B cell (primary cell): ENCODE measurements around the gene FNDC11.

ENCODE experiments used
- EZH2 ChIP-seq: IDR thresholded peaks from 2 replicates; pipeline ENCODE4 v1.6.1; 2012; ENCODE audit warnings: borderline replicate concordance, low read depth, mild to moderate bottlenecking, moderate library complexity, low read length; ENCODE audit not compliant: insufficient read depth, poor library complexity, severe bottlenecking
- TF ChIP-seq, protein P1 (sequence below): fragments of 200-600 bp; IDR thresholded peaks from one replicate; pipeline ENCODE4 v1.8.0; 2022; ENCODE audit warnings: antibody characterized with exemption, mild to moderate bottlenecking

DNA sequence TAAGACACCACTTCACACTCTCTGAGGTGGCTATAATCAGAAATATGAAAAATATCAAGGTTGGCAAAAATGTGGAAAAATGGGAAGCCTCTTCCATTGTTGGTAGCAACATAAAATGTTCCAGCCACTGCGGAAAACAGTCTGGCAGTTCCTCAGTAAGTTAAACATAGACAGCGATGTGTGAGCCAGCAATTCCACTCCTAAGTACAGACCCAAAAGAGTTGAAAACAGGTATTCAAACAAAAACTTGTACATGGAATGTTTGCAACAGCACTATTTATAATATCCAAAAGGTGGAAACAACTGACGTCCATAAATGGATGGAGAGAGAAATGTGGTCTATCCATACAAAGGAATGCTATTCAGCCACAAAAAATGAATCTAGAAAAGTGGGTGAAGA lies 40.8 kb upstream of the FNDC11 start:
- TF ChIP-seq, protein P1, sequence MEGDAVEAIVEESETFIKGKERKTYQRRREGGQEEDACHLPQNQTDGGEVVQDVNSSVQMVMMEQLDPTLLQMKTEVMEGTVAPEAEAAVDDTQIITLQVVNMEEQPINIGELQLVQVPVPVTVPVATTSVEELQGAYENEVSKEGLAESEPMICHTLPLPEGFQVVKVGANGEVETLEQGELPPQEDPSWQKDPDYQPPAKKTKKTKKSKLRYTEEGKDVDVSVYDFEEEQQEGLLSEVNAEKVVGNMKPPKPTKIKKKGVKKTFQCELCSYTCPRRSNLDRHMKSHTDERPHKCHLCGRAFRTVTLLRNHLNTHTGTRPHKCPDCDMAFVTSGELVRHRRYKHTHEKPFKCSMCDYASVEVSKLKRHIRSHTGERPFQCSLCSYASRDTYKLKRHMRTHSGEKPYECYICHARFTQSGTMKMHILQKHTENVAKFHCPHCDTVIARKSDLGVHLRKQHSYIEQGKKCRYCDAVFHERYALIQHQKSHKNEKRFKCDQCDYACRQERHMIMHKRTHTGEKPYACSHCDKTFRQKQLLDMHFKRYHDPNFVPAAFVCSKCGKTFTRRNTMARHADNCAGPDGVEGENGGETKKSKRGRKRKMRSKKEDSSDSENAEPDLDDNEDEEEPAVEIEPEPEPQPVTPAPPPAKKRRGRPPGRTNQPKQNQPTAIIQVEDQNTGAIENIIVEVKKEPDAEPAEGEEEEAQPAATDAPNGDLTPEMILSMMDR, result no peak
- TF ChIP-seq EZH2, result no peak
